ENCODE measurements around the gene TMEM74B.

The TMEM74B gene

GRCh38 chr20:1144401-1145172 is 40.2 kb downstream of the TMEM74B start:
- TF ChIP-seq, protein P1, sequence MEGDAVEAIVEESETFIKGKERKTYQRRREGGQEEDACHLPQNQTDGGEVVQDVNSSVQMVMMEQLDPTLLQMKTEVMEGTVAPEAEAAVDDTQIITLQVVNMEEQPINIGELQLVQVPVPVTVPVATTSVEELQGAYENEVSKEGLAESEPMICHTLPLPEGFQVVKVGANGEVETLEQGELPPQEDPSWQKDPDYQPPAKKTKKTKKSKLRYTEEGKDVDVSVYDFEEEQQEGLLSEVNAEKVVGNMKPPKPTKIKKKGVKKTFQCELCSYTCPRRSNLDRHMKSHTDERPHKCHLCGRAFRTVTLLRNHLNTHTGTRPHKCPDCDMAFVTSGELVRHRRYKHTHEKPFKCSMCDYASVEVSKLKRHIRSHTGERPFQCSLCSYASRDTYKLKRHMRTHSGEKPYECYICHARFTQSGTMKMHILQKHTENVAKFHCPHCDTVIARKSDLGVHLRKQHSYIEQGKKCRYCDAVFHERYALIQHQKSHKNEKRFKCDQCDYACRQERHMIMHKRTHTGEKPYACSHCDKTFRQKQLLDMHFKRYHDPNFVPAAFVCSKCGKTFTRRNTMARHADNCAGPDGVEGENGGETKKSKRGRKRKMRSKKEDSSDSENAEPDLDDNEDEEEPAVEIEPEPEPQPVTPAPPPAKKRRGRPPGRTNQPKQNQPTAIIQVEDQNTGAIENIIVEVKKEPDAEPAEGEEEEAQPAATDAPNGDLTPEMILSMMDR (IDR thresholded peaks at IDR 0.05; ENCODE audit: insufficient read depth, low read depth, low read length, missing control alignments) = no peak
- DNase-seq (ENCODE audit: low read depth) = no peak
- H3K4me3 ChIP-seq (ENCODE audit: low read length) = no peak overlapping the region

- no peak overlapping the region for H3K4me3 ChIP-seq (ENCODE audit: low read length)
- DNase-seq (ENCODE audit: low read depth) = no peak
- TF ChIP-seq, protein P1 (IDR thresholded peaks at IDR 0.05; ENCODE audit: insufficient read depth, low read depth, low read length, missing control alignments) = no peak
Measured at GRCh38 chr20:1137236-1137635, 47.5 kb downstream of the TMEM74B start.

DNA sequence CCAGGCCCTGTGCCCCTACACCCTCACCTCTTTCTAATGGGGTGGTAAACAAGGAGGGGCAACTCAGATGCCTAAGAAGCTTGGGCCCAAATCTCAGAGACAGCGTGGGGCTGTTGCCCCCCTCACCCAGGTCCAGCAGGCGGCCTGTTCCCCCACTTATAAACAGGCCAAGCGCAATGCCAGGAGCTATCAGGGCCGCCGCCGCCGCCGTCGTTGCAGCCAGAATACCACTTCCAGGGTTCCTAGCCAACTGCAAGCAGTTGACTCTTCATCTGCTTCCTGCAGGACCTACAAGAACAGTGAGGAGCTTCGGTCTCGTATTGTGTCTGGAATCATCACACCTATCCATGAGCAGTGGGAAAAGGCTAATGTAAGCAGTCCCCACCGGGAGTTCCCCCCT is 49.9 kb downstream of the TMEM74B start:
- no peak for DNase-seq (ENCODE audit: low read depth)
- no peak overlapping the region for H3K4me3 ChIP-seq (ENCODE audit: low read length)
- TF ChIP-seq, protein P1 (IDR thresholded peaks at IDR 0.05; ENCODE audit: insufficient read depth, low read depth, low read length, missing control alignments) = no peak

DNA sequence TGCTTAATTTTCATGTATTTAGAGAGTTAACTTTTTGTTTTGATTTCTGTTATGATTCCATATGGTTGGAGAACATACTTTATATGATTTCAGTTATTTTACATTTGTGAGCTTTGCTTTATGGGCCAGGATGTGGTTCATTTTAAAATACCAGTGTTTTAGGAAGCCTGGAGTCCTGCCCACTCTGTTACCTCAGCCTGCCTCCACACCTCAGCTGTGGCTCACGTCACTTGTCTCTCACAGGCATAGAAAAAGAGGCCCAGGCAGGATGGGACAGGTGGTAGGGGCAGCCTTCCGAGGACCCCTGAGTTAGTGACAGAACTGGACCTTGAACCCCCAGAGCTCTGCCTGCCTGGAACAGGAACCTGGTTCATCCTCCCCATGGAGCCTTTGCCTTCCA is 50.4 kb downstream of the TMEM74B start:
- no peak overlapping the region for H3K4me3 ChIP-seq (ENCODE audit: low read length)
- TF ChIP-seq, protein P1 (IDR thresholded peaks at IDR 0.05; ENCODE audit: insufficient read depth, low read depth, low read length, missing control alignments) = no peak
- DNase-seq (ENCODE audit: low read depth) = no peak

DNA sequence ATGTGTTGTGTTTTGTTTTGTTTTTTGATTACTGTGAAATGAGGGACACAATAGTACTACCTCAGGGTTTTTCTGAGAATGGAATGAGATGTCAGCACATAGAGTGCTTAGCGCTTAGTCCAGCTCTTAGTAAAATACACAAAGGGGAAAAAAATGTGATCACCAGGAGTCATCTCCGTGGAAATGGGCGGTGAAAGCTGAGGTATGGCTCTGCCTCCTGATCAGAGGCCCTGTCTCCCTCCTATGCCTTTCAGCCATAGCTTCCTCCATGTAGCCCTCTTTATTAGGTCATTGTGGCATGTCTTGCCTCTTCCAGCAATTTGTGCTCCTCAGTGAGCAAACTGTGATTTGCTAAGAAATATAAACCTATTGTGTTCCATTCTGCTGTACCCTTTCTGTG is 53.4 kb downstream of the TMEM74B start:
- DNase-seq (ENCODE audit: low read depth) = no peak
- no peak overlapping the region for H3K4me3 ChIP-seq (ENCODE audit: low read length)
- TF ChIP-seq, protein P1 (IDR thresholded peaks at IDR 0.05; ENCODE audit: insufficient read depth, low read depth, low read length, missing control alignments) = no peak

GRCh38 chr20:1130847-1131246 is 53.9 kb downstream of the TMEM74B start:
- DNase-seq (ENCODE audit: low read depth) = no peak
- TF ChIP-seq, protein P1 (IDR thresholded peaks at IDR 0.05; ENCODE audit: insufficient read depth, low read depth, low read length, missing control alignments) = no peak

More at GRCh38 chr20:1130847-1131246, 53.9 kb downstream of the TMEM74B start:
- H3K4me3 ChIP-seq (ENCODE audit: low read length) = no peak overlapping the region

All from epithelial cell of esophagus (primary cell).